SU-DHL-6 (cell line): Measurements from ENCODE around the gene RAI14.

Source experiments
- EZH2phosphoT487 ChIP-seq: fragments of 200-600 bp; sonication (generic), shearing (Covaris generic); conservative IDR thresholded peaks from 2 replicates; pipeline ENCODE4 v1.6.1; 2018; ENCODE audit warnings: mild to moderate bottlenecking, antibody characterized with exemption, low read length, moderate library complexity, mixed read lengths
- TF ChIP-seq, protein P1 (sequence below): fragments of 200-600 bp; sonication (generic); IDR thresholded peaks from one replicate; pipeline ENCODE4 v1.5.1; 2017; ENCODE audit warnings: antibody characterized with exemption, mild to moderate bottlenecking, low read length, moderate library complexity; ENCODE audit not compliant: insufficient read depth, poor library complexity, severe bottlenecking

DNA sequence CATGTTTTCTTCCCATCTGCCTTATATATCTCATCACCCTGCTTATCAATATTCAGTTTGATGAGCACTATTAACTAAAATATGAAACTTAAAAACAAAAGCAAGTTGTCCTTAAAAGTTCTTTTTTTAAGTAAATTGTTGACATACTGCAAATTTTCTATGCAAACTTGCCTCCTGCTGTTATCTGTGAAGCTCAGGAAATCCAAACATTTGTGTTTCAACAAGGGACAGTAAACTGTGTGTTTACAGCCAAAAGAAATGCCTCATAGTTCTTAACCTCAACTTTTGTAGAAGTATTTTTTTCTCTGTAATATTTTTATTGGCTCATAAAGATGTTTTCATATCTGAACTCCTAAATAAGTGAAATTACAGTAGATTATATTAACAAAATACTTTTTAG lies 175.2 kb downstream of the RAI14 start:
- TF ChIP-seq, protein P1, sequence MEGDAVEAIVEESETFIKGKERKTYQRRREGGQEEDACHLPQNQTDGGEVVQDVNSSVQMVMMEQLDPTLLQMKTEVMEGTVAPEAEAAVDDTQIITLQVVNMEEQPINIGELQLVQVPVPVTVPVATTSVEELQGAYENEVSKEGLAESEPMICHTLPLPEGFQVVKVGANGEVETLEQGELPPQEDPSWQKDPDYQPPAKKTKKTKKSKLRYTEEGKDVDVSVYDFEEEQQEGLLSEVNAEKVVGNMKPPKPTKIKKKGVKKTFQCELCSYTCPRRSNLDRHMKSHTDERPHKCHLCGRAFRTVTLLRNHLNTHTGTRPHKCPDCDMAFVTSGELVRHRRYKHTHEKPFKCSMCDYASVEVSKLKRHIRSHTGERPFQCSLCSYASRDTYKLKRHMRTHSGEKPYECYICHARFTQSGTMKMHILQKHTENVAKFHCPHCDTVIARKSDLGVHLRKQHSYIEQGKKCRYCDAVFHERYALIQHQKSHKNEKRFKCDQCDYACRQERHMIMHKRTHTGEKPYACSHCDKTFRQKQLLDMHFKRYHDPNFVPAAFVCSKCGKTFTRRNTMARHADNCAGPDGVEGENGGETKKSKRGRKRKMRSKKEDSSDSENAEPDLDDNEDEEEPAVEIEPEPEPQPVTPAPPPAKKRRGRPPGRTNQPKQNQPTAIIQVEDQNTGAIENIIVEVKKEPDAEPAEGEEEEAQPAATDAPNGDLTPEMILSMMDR = no peak
- no peak for TF ChIP-seq EZH2phosphoT487
